Mammary epithelial cell (primary cell): ENCODE measurements around the gene FARS2.

Source experiments
- EZH2 ChIP-seq: IDR thresholded peaks from 2 replicates; pipeline ENCODE4 v1.6.1; 2012; ENCODE audit warnings: low read length, inconsistent platforms, borderline replicate concordance
- TF ChIP-seq, protein P1 (sequence below), 2 donors: IDR thresholded peaks in 1 of 2; conservative IDR thresholded peaks in 1 of 2; 2 replicates each; pipeline ENCODE4 v1.5.1; 2011 to 2012; ENCODE audit warnings: inconsistent platforms in 2 of 2, low read length in 2 of 2, mild to moderate bottlenecking in 2 of 2, control low read depth in 1 of 2, low read depth in 1 of 2; ENCODE audit not compliant: insufficient read depth in 1 of 2; ENCODE audit errors: extremely low read depth in 1 of 2

DNA sequence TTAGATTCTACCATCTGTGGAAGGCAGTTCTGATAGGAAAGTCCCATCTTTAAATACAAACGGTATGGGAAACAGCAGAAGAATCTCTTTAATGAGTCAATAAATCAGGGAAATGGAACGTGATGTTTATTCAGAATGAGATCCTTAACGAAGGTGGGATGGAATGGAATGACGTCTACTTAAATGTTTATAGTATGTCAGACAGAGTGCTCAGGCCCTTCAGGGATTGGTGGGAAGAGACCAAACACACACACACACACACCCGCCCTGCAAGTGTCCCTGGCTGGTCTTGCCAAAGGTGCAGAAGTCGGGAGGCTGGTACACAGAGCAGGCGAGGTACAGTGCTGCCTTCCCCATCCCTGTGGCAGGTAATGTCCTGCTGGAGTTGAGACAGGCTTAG is 164.0 kb downstream of the FARS2 start:
- TF ChIP-seq, protein P1, sequence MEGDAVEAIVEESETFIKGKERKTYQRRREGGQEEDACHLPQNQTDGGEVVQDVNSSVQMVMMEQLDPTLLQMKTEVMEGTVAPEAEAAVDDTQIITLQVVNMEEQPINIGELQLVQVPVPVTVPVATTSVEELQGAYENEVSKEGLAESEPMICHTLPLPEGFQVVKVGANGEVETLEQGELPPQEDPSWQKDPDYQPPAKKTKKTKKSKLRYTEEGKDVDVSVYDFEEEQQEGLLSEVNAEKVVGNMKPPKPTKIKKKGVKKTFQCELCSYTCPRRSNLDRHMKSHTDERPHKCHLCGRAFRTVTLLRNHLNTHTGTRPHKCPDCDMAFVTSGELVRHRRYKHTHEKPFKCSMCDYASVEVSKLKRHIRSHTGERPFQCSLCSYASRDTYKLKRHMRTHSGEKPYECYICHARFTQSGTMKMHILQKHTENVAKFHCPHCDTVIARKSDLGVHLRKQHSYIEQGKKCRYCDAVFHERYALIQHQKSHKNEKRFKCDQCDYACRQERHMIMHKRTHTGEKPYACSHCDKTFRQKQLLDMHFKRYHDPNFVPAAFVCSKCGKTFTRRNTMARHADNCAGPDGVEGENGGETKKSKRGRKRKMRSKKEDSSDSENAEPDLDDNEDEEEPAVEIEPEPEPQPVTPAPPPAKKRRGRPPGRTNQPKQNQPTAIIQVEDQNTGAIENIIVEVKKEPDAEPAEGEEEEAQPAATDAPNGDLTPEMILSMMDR (conservative IDR thresholded peaks at IDR 0.05 in 1 of 2, IDR thresholded peaks at IDR 0.05 in 1 of 2; ENCODE audit: extremely low read depth in 1 of 2, insufficient read depth in 1 of 2, low read depth in 1 of 2, low read length in 2 of 2): no peak
- TF ChIP-seq EZH2: no peak
